Fibroblast of lung (primary cell): ENCODE measurements around the gene USH1C. TPM values are rescaled to one million over a fixed set of nuclear protein-coding genes. Genes with fewer than 3 reads are reported as not detected.

Source experiments
- DNase-seq, 2 donors: peaks; one replicate each; pipeline versions ENCODE4 v3.0.0 to v3.0.0-alpha.2; 2010; ENCODE audit warnings: low read depth in 2 of 2
- H2AFZ ChIP-seq: 2 replicates; pipeline ENCODE4 v1.5.1; 2012; ENCODE audit warnings: low read length, control low read depth, inconsistent platforms
- H3K27ac ChIP-seq: 2 replicates; pipeline ENCODE4 v1.5.1; 2011; ENCODE audit warnings: low read length, control low read depth; ENCODE audit not compliant: insufficient read depth
- H3K27me3 ChIP-seq: 2 replicates; pipeline ENCODE4 v1.5.1; 2011; ENCODE audit warnings: mild to moderate bottlenecking, low read length; ENCODE audit not compliant: control insufficient read depth, insufficient read depth
- H3K36me3 ChIP-seq: 2 replicates; pipeline ENCODE4 v1.5.1; 2011; ENCODE audit warnings: low read length; ENCODE audit not compliant: control insufficient read depth, insufficient read depth
- H3K4me1 ChIP-seq: 2 replicates; pipeline ENCODE4 v1.5.1; 2011; ENCODE audit warnings: low read length; ENCODE audit not compliant: control insufficient read depth, insufficient read depth; ENCODE audit errors: extremely low read depth
- H3K4me2 ChIP-seq: 2 replicates; pipeline ENCODE4 v1.5.1; 2011; ENCODE audit warnings: low read length, control low read depth; ENCODE audit not compliant: insufficient read depth; ENCODE audit errors: extremely low read depth
- H3K4me3 ChIP-seq, 4 experiments: fragments of 200-600 bp in 1 of 4; sonication (generic) in 1 of 4; replicated peaks in 1 of 4; 2 replicates each; pipeline ENCODE4 v1.5.1; 2011 to 2016; ENCODE audit warnings: low read length in 4 of 4, low read depth in 3 of 4, mild to moderate bottlenecking in 3 of 4, control low read depth in 2 of 4, inconsistent platforms in 1 of 4, mixed read lengths in 1 of 4; ENCODE audit not compliant: insufficient read depth in 1 of 4; ENCODE audit errors: control extremely low read depth in 1 of 4
- H3K79me2 ChIP-seq: 2 replicates; pipeline ENCODE4 v1.5.1; 2012; ENCODE audit warnings: mild to moderate bottlenecking, low read length, inconsistent platforms; ENCODE audit not compliant: control insufficient read depth, insufficient read depth
- H3K9ac ChIP-seq: 2 replicates; pipeline ENCODE4 v1.5.1; 2011; ENCODE audit warnings: mild to moderate bottlenecking, low read length, control low read depth; ENCODE audit not compliant: insufficient read depth
- H3K9me3 ChIP-seq: 2 replicates; pipeline ENCODE4 v1.5.1; 2012; ENCODE audit warnings: low read depth, low read length; ENCODE audit not compliant: control insufficient read depth, insufficient read depth
- H4K20me1 ChIP-seq: 2 replicates; pipeline ENCODE4 v1.5.1; 2011; ENCODE audit warnings: low read length; ENCODE audit not compliant: control insufficient read depth, insufficient read depth; ENCODE audit errors: extremely low read depth
- EZH2 ChIP-seq: IDR thresholded peaks from 2 replicates; pipeline ENCODE4 v1.5.1; 2012; ENCODE audit warnings: low read length, control low read depth, mild to moderate bottlenecking; ENCODE audit errors: missing control alignments
- polyA plus RNA-seq, 2 donors: library from polyadenylated mRNA; depleted of rRNA in 1 of 2; stranded (reverse) in 1 of 2; unstranded in 1 of 2; fragments of >200 nt; gene quantifications; 2 replicates each; pipeline ENCODE4 v1.2.1, GENCODE V29; 2011 to 2012; ENCODE audit warnings: missing spikeins in 1 of 2
- total RNA-seq: library from RNA; depleted of rRNA; stranded (reverse); fragments of >200 nt; gene quantifications from 2 replicates; pipeline ENCODE4 v1.2.1, GENCODE V29; 2014
- TF ChIP-seq, protein P1 (sequence below), 2 donors: IDR thresholded peaks in 1 of 2; conservative IDR thresholded peaks in 1 of 2; 1 replicate in 1 of 2; 2 replicates in 1 of 2; pipeline ENCODE4 v1.5.1; 2011 to 2012; ENCODE audit warnings: low read length in 2 of 2, control low read depth in 1 of 2, inconsistent platforms in 1 of 2, low read depth in 1 of 2, mild to moderate bottlenecking in 1 of 2

USH1C gene
- total and polyA plus RNA-seq, 2 donors (not counting 1 experiment from before 2014, with no cell fraction given) = not detected

DNA sequence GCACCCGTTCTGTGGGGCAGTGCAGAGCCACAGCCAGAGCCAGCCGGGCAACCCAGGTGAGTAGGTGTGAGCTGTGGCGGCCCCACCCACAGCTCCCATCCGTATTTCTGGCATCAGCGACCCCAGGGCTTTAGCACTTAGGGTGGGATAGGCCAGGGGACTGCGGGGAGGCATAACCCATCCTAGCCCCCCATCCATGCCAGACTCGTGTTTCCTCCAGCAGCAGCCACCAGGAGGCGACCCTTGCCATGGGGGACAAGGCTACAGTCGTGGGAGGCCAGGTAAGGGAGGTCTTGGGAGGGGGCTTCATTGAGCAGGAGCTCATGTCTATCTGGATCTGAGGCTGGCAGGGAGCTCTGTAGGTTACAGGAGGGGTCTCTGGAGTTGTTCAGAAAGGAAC is 3.7 kb upstream of the USH1C start:
- H3K4me1 ChIP-seq = no peaks in the 10 kb centered on the region
- H3K36me3 ChIP-seq = no peaks in the 10 kb centered on the region
- H3K4me2 ChIP-seq = no peak overlapping the region
- DNase-seq = no peak
- no peak for TF ChIP-seq EZH2
- TF ChIP-seq, protein P1, sequence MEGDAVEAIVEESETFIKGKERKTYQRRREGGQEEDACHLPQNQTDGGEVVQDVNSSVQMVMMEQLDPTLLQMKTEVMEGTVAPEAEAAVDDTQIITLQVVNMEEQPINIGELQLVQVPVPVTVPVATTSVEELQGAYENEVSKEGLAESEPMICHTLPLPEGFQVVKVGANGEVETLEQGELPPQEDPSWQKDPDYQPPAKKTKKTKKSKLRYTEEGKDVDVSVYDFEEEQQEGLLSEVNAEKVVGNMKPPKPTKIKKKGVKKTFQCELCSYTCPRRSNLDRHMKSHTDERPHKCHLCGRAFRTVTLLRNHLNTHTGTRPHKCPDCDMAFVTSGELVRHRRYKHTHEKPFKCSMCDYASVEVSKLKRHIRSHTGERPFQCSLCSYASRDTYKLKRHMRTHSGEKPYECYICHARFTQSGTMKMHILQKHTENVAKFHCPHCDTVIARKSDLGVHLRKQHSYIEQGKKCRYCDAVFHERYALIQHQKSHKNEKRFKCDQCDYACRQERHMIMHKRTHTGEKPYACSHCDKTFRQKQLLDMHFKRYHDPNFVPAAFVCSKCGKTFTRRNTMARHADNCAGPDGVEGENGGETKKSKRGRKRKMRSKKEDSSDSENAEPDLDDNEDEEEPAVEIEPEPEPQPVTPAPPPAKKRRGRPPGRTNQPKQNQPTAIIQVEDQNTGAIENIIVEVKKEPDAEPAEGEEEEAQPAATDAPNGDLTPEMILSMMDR (conservative IDR thresholded peaks at IDR 0.05 in 1 of 2, IDR thresholded peaks at IDR 0.05 in 1 of 2; ENCODE audit: low read depth in 1 of 2, low read length in 2 of 2) = no peak
- H3K27me3 ChIP-seq = no peaks in the 10 kb centered on the region
- no peak overlapping the region for H3K27ac ChIP-seq
- no peaks in the 10 kb centered on the region for H3K79me2 ChIP-seq
- no peaks in the 10 kb centered on the region for H3K9me3 ChIP-seq
- H2AFZ ChIP-seq = no peak overlapping the region
- H3K9ac ChIP-seq = no peak overlapping the region
- H3K4me3 ChIP-seq = no peak overlapping the region
- H4K20me1 ChIP-seq = no peaks in the 10 kb centered on the region

DNA sequence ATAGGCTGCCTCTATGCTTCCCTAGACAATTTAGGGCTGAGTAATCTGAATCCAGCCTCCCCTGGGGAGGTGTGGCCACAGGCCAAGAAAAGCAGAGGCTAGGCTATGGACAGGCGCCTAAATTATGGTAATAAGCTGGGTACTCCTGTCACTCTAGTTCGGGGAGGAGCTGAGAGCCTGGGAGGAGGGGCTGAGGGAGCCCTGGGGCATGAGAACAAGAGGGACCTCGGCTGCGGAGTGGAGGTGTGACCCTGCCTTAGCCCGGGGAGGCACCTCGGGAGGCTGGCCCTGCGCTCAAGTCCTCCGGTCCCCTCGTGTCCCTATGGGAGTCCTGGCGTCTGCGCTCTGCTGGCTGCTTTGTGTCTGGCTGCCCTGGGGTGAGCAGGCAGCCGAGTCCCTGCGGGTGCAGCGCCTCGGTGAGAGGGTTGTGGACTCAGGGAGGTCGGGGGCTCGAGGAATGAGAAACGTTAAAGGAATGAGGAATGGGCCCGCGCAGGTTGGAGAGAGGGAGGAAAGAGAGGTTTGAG is 2.9 kb upstream of the USH1C start, which contains the start of gene OTOG:
OTOG (plus strand) TSS at position 209 of the 527 bp plus-strand sequence; CDS start at position 323, 114 bp downstream.
- Histone ChIP-seq H3K9ac (no peak within 1 kb of the TSS), H3K4me2 (no peak within 1 kb of the TSS), H3K27me3 (no peaks in the 10 kb centered on the region), H3K27ac (no peak within 1 kb of the TSS), H3K9me3 (no peaks in the 10 kb centered on the region), H3K36me3 (no peaks in the 10 kb centered on the region), H3K4me3 (no peak within 1 kb of the TSS), H3K4me1 (no peaks in the 10 kb centered on the region), H3K79me2 (no peaks in the 10 kb centered on the region), H4K20me1 (no peaks in the 10 kb centered on the region), H2AFZ (no peak within 1 kb of the TSS)
- no peak for DNase-seq
- TF ChIP-seq, protein P1 (conservative IDR thresholded peaks at IDR 0.05 in 1 of 2, IDR thresholded peaks at IDR 0.05 in 1 of 2; ENCODE audit: low read depth in 1 of 2, low read length in 2 of 2) = no peak
- no peak for TF ChIP-seq EZH2

DNA sequence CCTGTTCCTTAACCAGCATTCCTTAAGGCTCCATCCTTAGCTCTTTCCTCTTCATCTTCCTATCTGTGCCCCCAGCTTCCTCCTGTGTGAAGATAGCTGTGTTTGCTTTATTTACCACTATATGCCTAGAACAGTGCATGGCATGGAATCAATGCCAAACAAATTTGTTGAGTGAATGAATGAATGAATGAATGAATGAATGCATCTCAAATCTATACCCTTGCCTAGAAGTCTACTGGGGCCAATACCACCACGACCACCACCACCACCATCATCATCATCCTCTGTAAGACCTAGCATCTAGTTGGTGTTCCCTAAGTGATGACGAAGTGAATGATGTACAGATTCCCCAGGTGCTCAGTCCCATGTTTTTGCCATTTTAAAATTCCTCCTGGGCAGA is 2.0 kb upstream of the USH1C start:
- Histone ChIP-seq H2AFZ (no peak overlapping the region), H3K79me2 (no peaks in the 10 kb centered on the region), H3K36me3 (no peaks in the 10 kb centered on the region), H3K9ac (no peak overlapping the region), H3K4me2 (no peak overlapping the region), H3K27ac (no peak overlapping the region), H3K4me3 (no peak overlapping the region), H3K9me3 (no peaks in the 10 kb centered on the region), H3K4me1 (no peaks in the 10 kb centered on the region), H3K27me3 (no peaks in the 10 kb centered on the region), H4K20me1 (no peaks in the 10 kb centered on the region)
- no peak for DNase-seq
- TF ChIP-seq, protein P1 (conservative IDR thresholded peaks at IDR 0.05 in 1 of 2, IDR thresholded peaks at IDR 0.05 in 1 of 2; ENCODE audit: low read depth in 1 of 2, low read length in 2 of 2) = no peak
- TF ChIP-seq EZH2 = no peak
